MM.1S (cell line): Measurements from ENCODE around the gene ADGRG4.
"Not testable (repeated sequence)": the region's sequence is repeated elsewhere in the genome, so short reads cannot be mapped to it uniquely, and the experiment has no call there.

Source experiments
- DNase-seq: peaks from one replicate; pipeline ENCODE4 v3.0.0-alpha.2; 2015
- H2AFZ ChIP-seq: fragments of 300-600 bp; sonication (generic); 2 replicates; pipeline ENCODE4 v1.6.0; 2016; ENCODE audit warnings: antibody characterized with exemption, low read length
- H3F3A ChIP-seq: fragments of 300-600 bp; sonication (generic); 2 replicates; pipeline ENCODE4 v1.6.1; 2016; ENCODE audit warnings: mild to moderate bottlenecking, antibody characterized with exemption, low read length, moderate library complexity, mixed read lengths; ENCODE audit not compliant: insufficient read depth
- H3K27ac ChIP-seq: fragments of 300-600 bp; sonication (generic); 2 replicates; pipeline ENCODE4 v1.5.1; 2016; ENCODE audit warnings: mild to moderate bottlenecking, low read length
- H3K27me3 ChIP-seq: fragments of 300-600 bp; sonication (generic); replicated peaks from 2 replicates; pipeline ENCODE4 v1.6.0; 2016; ENCODE audit warnings: low read length; ENCODE audit not compliant: insufficient read depth
- H3K36me3 ChIP-seq: fragments of 300-600 bp; sonication (generic); replicated peaks from 2 replicates; pipeline ENCODE4 v1.6.1; 2016; ENCODE audit warnings: mild to moderate bottlenecking, low read length, mixed read lengths; ENCODE audit not compliant: insufficient read depth
- H3K4me1 ChIP-seq: fragments of 300-600 bp; sonication (generic); 2 replicates; pipeline ENCODE4 v1.6.1; 2016; ENCODE audit warnings: low read length, mixed read lengths
- H3K4me2 ChIP-seq: fragments of 300-600 bp; sonication (generic); 2 replicates; pipeline ENCODE4 v1.6.0; 2016; ENCODE audit warnings: low read depth, low read length
- H3K4me3 ChIP-seq: fragments of 300-600 bp; sonication (generic); 2 replicates; pipeline ENCODE4 v1.5.1; 2016; ENCODE audit warnings: low read length, mixed read lengths
- H3K79me2 ChIP-seq: fragments of 300-600 bp; sonication (generic); 2 replicates; pipeline ENCODE4 v1.6.1; 2016; ENCODE audit warnings: mixed run types, low read length, mixed read lengths
- H3K9ac ChIP-seq: fragments of 300-600 bp; sonication (generic); 2 replicates; pipeline ENCODE4 v1.6.1; 2016; ENCODE audit warnings: low read length, mixed read lengths
- H3K9me2 ChIP-seq: fragments of 300-600 bp; sonication (generic); replicated peaks from 2 replicates; pipeline ENCODE4 v1.6.1; 2016; ENCODE audit warnings: mild to moderate bottlenecking, low read length, mixed read lengths; ENCODE audit not compliant: insufficient read depth
- H3K9me3 ChIP-seq: fragments of 300-600 bp; sonication (generic); replicated peaks from 2 replicates; pipeline ENCODE4 v1.6.1; 2016; ENCODE audit warnings: mild to moderate bottlenecking, low read length, mixed read lengths; ENCODE audit not compliant: insufficient read depth
- H4K20me1 ChIP-seq: fragments of 300-600 bp; sonication (generic); 2 replicates; pipeline ENCODE4 v1.6.1; 2016; ENCODE audit warnings: mild to moderate bottlenecking, low read length, moderate library complexity, mixed read lengths; ENCODE audit not compliant: insufficient read depth
- CTCF ChIP-seq: fragments of 300-600 bp; sonication (generic); IDR thresholded peaks from 2 replicates; pipeline ENCODE4 v1.5.1; 2016; ENCODE audit warnings: antibody characterized with exemption, low read length, mixed read lengths
- EZH2 ChIP-seq: fragments of 300-600 bp; sonication (generic); optimal IDR thresholded peaks from 2 replicates; pipeline ENCODE3; 2017; ENCODE audit warnings: low read depth, mild to moderate bottlenecking, antibody characterized with exemption, low read length, mixed read lengths
- EZH2phosphoT487 ChIP-seq: fragments of 300-600 bp; sonication (generic); IDR thresholded peaks from 2 replicates; pipeline ENCODE4 v1.6.1; 2018; ENCODE audit warnings: antibody characterized with exemption, low read length

Gene ADGRG4

GRCh38 chrX:136272325-136272724 is 28.4 kb upstream of the ADGRG4 start:
- Histone ChIP-seq H3K79me2 (no peaks in the 10 kb centered on the region), H3K27me3 (no peaks in the 10 kb centered on the region), H3K4me1 (peaks cover 8% of the 10 kb centered on the region), H3F3A (no peaks in the 10 kb centered on the region), H3K9me2 (no peaks in the 10 kb centered on the region), H3K27ac (no peak overlapping the region), H4K20me1 (no peaks in the 10 kb centered on the region), H3K4me2 (no peak overlapping the region), H2AFZ (no peak overlapping the region), H3K9me3 (no peaks in the 10 kb centered on the region), H3K9ac (no peak overlapping the region), H3K4me3 (no peak overlapping the region), H3K36me3 (no peaks in the 10 kb centered on the region)
- no peak for TF ChIP-seq EZH2
- no peak for TF ChIP-seq CTCF
- no peak for TF ChIP-seq EZH2phosphoT487
- no peak for DNase-seq

GRCh38 chrX:136273986-136274385 is 26.8 kb upstream of the ADGRG4 start:
- no peak overlapping the region for H3K4me2 ChIP-seq
- H3K4me3 ChIP-seq, result no peak overlapping the region
- H3K27ac ChIP-seq, result no peak overlapping the region
- H3K9me2 ChIP-seq, result no peaks in the 10 kb centered on the region
- no peak overlapping the region for H2AFZ ChIP-seq
- no peaks in the 10 kb centered on the region for H3K27me3 ChIP-seq
- no peaks in the 10 kb centered on the region for H4K20me1 ChIP-seq
- H3F3A ChIP-seq, result no peaks in the 10 kb centered on the region
- no peaks in the 10 kb centered on the region for H3K79me2 ChIP-seq
- H3K4me1 ChIP-seq, result peaks cover 8% of the 10 kb centered on the region
- H3K9ac ChIP-seq, result no peak overlapping the region
- TF ChIP-seq EZH2phosphoT487, result no peak
- TF ChIP-seq CTCF, result no peak
- TF ChIP-seq EZH2, result no peak
- H3K9me3 ChIP-seq, result no peaks in the 10 kb centered on the region
- DNase-seq, result no peak
- no peaks in the 10 kb centered on the region for H3K36me3 ChIP-seq

- Histone ChIP-seq H3F3A (no peaks in the 10 kb centered on the region), H3K9ac (no peak overlapping the region), H2AFZ (no peak overlapping the region), H3K4me1 (peaks cover 8% of the 10 kb centered on the region), H3K27me3 (no peaks in the 10 kb centered on the region), H3K36me3 (no peaks in the 10 kb centered on the region), H3K4me3 (no peak overlapping the region), H3K9me2 (no peaks in the 10 kb centered on the region), H3K4me2 (no peak overlapping the region), H3K79me2 (no peaks in the 10 kb centered on the region), H4K20me1 (no peaks in the 10 kb centered on the region), H3K9me3 (no peaks in the 10 kb centered on the region), H3K27ac (no peak overlapping the region)
- TF ChIP-seq CTCF, result no peak
- no peak for TF ChIP-seq EZH2
- TF ChIP-seq EZH2phosphoT487, result no peak
- DNase-seq, result no peak
Observed at GRCh38 chrX:136275553-136275952, 25.2 kb upstream of the ADGRG4 start.

GRCh38 chrX:136286375-136286774 is 14.4 kb upstream of the ADGRG4 start:
- not testable (repeated sequence) for H3K9me3 ChIP-seq, DNase-seq, H3K36me3 ChIP-seq, H3K27me3 ChIP-seq, H3K79me2 ChIP-seq, H3K4me3 ChIP-seq, H3K9me2 ChIP-seq, H3K27ac ChIP-seq, H3K9ac ChIP-seq, H3F3A ChIP-seq, H3K4me2 ChIP-seq, H3K4me1 ChIP-seq, H2AFZ ChIP-seq, H4K20me1 ChIP-seq
